Measurements from ENCODE around the gene ZNF692. TPM values are rescaled to one million over a fixed set of nuclear protein-coding genes. Genes with fewer than 3 reads are reported as not detected.

ZNF692 gene
- total RNA-seq, 1 experiment from 2014 or later, result 40.1 TPM

DNA sequence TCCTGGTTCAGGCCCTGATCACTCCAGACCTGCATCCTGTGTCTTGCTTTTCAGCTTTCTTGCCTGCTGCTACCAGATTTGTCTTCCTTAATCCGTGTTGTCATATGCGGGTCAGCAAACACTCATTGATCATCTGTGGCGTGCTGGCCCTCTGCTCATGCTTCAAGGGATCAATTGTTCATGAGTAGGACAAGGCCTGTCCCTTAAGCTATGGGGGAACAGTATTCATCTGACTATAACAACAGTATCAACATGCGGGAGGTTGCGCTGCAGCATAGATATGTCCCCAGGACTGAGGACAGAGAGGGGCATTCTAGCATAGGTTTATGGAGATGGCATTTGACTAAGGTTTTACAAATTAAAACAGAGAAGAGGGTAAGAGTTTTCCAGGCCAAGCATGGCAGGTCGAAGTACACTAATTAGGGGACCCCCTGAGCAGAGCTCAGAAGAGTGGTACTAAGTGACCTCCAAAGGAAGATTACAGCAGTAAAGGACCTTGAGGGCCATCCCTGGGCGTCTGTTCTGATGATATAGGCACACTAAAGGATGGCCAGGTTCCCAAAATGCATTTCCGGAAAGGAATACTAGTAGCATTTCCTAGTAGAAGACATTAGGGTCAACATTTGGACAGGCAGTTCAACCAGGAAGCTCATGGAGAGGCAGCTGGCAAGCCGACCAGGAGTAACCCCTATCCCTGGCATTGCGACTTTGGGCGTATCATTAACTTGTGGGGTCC lies 21.7 kb downstream of the ZNF692 start:
- DNase-seq, result no peak
- H3K4me3 Mint-ChIP-seq, result no peak overlapping the region
- peak overlapping the region; percentile 42 for H3K9ac ChIP-seq (ENCODE audit: extremely low read depth, insufficient read length, low read length)

More for the DNA sequence above, 21.7 kb downstream of the ZNF692 start:
- no peak overlapping the region for H2AK5ac ChIP-seq (ENCODE audit: insufficient read length, low read length)
- H4K8ac ChIP-seq (replicated peaks; ENCODE audit: insufficient read length, low read depth, low read length), result no peak overlapping the region
- H3K4me2 ChIP-seq (ENCODE audit: insufficient read depth, insufficient read length, low read length), result peak overlapping the region; percentile 89
- H3K23ac ChIP-seq (ENCODE audit: insufficient read length, low read depth, low read length), result no peak overlapping the region
- no peaks in the 10 kb centered on the region for H4K20me1 ChIP-seq (ENCODE audit: control insufficient read depth, insufficient read depth, insufficient read length)
- no peak overlapping the region for H4K91ac ChIP-seq (ENCODE audit: insufficient read length, low read depth, low read length)
- H2BK15ac ChIP-seq (ENCODE audit: low read depth, low read length), result no peak overlapping the region
- Mint-ChIP-seq H3K9me3 (no peaks in the 10 kb centered on the region), H3K27me3 (ENCODE audit: low read depth) (peaks cover 3% of the 10 kb centered on the region; the same call in 1 of the 2 replicates), H3K36me3 (ENCODE audit: insufficient read depth in 1 of 3, low read depth in 3 of 3) (peaks cover 0 to 1% (median 0%) of the 10 kb centered on the region in 3 experiments; a peak in 2 of 7 replicates), H3K4me1 (peaks cover 2 to 13% of the 10 kb centered on the region in 2 experiments; a peak in 3 of 4 replicates), H3K27ac (no peak overlapping the region; a peak in 2 of 7 replicates)
- WGBS (ENCODE audit: extremely low coverage, insufficient read length, low lambda C conversion rate), result no CpG with 5 or more reads among the region's 11 CpGs
- no peak overlapping the region for H2BK120ac ChIP-seq (ENCODE audit: low read depth, low read length, poor library complexity, severe bottlenecking)
- H2BK5ac ChIP-seq (ENCODE audit: insufficient read length, low read length), result no peak overlapping the region
- H3K4ac ChIP-seq (ENCODE audit: low read depth, low read length), result no peak overlapping the region
- no peak overlapping the region for H3K18ac ChIP-seq (ENCODE audit: insufficient read length, low read depth, low read length)
- no peaks in the 10 kb centered on the region; the same call in 1 of the 2 replicates for H3K4me1 ChIP-seq (ENCODE audit: insufficient read depth, low read length)
- H3K56ac ChIP-seq (ENCODE audit: insufficient read length, low read depth, low read length), result no peak overlapping the region
- H3T11ph ChIP-seq (ENCODE audit: low read length), result no peak overlapping the region
- H4K5ac ChIP-seq (ENCODE audit: insufficient read length, low read depth, low read length), result no peak overlapping the region
- peak overlapping the region; percentile 52 for H2AFZ ChIP-seq (ENCODE audit: low read length)
- no peaks in the 10 kb centered on the region for H3K9me3 ChIP-seq (ENCODE audit: control insufficient read depth, low read depth, low read length)
- H3K27me3 ChIP-seq (ENCODE audit: insufficient read depth, low read length), result no peaks in the 10 kb centered on the region
- peaks cover 3% of the 10 kb centered on the region for H3K79me2 ChIP-seq (ENCODE audit: insufficient read depth, low read length)
- H2BK20ac ChIP-seq (ENCODE audit: low read depth, low read length, poor library complexity, severe bottlenecking), result no peak overlapping the region
- peaks cover 4% of the 10 kb centered on the region for H3K23me2 ChIP-seq (ENCODE audit: insufficient read length, low read depth, low read length, poor library complexity, severe bottlenecking)
- H3K14ac ChIP-seq (ENCODE audit: insufficient read depth, low read length), result no peak overlapping the region; the same call in 1 of the 2 replicates
- no peak overlapping the region for H2BK12ac ChIP-seq (ENCODE audit: insufficient read length, low read depth, low read length)
- H3K79me1 ChIP-seq (ENCODE audit: insufficient read depth, low read depth, low read length, poor library complexity, severe bottlenecking), result no peaks in the 10 kb centered on the region
- no peak overlapping the region for H3K27ac ChIP-seq (ENCODE audit: insufficient read length, low read depth, low read length)
- TF ChIP-seq, protein P1, sequence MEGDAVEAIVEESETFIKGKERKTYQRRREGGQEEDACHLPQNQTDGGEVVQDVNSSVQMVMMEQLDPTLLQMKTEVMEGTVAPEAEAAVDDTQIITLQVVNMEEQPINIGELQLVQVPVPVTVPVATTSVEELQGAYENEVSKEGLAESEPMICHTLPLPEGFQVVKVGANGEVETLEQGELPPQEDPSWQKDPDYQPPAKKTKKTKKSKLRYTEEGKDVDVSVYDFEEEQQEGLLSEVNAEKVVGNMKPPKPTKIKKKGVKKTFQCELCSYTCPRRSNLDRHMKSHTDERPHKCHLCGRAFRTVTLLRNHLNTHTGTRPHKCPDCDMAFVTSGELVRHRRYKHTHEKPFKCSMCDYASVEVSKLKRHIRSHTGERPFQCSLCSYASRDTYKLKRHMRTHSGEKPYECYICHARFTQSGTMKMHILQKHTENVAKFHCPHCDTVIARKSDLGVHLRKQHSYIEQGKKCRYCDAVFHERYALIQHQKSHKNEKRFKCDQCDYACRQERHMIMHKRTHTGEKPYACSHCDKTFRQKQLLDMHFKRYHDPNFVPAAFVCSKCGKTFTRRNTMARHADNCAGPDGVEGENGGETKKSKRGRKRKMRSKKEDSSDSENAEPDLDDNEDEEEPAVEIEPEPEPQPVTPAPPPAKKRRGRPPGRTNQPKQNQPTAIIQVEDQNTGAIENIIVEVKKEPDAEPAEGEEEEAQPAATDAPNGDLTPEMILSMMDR (conservative IDR thresholded peaks at IDR 0.05), result no peak

All from H9 (cell line).